Neural cell (in vitro differentiated cells): ENCODE measurements around the gene CXXC1. TPM values are rescaled to one million over a fixed set of nuclear protein-coding genes. Genes with fewer than 3 reads are reported as not detected.
"Not testable (repeated sequence)": the region's sequence is repeated elsewhere in the genome, so short reads cannot be mapped to it uniquely, and the experiment has no call there.

ENCODE experiments used
- H2AFZ ChIP-seq: fragments of 200-600, 300-800 bp; sonication (generic), shearing (Covaris generic); 2 replicates; pipeline ENCODE4 v1.6.0; 2014; ENCODE audit warnings: low read depth, mild to moderate bottlenecking, antibody characterized with exemption, low read length, moderate library complexity
- H3F3A ChIP-seq: fragments of 200-600 bp; shearing (Covaris generic); 2 replicates; pipeline ENCODE4 v1.6.1; 2016; ENCODE audit warnings: mild to moderate bottlenecking, moderate library complexity, mixed read lengths, antibody characterized with exemption, low read length; ENCODE audit not compliant: insufficient read depth, poor library complexity, severe bottlenecking
- H3K27ac ChIP-seq: fragments of 200-600, 300-800 bp; sonication (generic), shearing (Covaris generic); 2 replicates; pipeline ENCODE4 v1.5.1; 2014; ENCODE audit warnings: mild to moderate bottlenecking, low read length, moderate library complexity
- H3K27me3 ChIP-seq: fragments of 300-800, 200-600 bp; sonication (generic), shearing (Covaris generic); 2 replicates; pipeline ENCODE4 v1.6.0; 2014; ENCODE audit warnings: mild to moderate bottlenecking, low read depth, low read length, moderate library complexity; ENCODE audit not compliant: insufficient read depth
- H3K36me3 ChIP-seq: fragments of 300-800, 200-600 bp; sonication (generic), shearing (Covaris generic); 2 replicates; pipeline ENCODE4 v1.5.1; 2014; ENCODE audit warnings: mild to moderate bottlenecking, antibody characterized with exemption, low read length, moderate library complexity; ENCODE audit not compliant: insufficient read depth
- H3K4me2 ChIP-seq: fragments of 300-800, 200-600 bp; sonication (generic), shearing (Covaris generic); 2 replicates; pipeline ENCODE4 v1.6.0; 2014; ENCODE audit warnings: mild to moderate bottlenecking, low read length
- H3K4me3 ChIP-seq: fragments of 300-800, 200-600 bp; sonication (generic), shearing (Covaris generic); 2 replicates; pipeline ENCODE4 v1.5.1; 2014; ENCODE audit warnings: mild to moderate bottlenecking, low read length, moderate library complexity
- H3K79me2 ChIP-seq: fragments of 200-600 bp; shearing (Covaris generic); replicated peaks from 2 replicates; pipeline ENCODE4 v1.6.0; 2014; ENCODE audit warnings: mild to moderate bottlenecking, low read length, moderate library complexity; ENCODE audit not compliant: insufficient read depth
- H3K9ac ChIP-seq: fragments of 300-800, 200-600 bp; sonication (generic), shearing (Covaris generic); 2 replicates; pipeline ENCODE4 v1.6.1; 2016; ENCODE audit warnings: mild to moderate bottlenecking, low read length, mixed read lengths
- H3K9me2 ChIP-seq: fragments of 200-600 bp; shearing (Covaris generic); 2 replicates; pipeline ENCODE4 v1.6.1; 2016; ENCODE audit warnings: mild to moderate bottlenecking, low read length, mixed read lengths; ENCODE audit not compliant: insufficient read depth
- H3K9me3 ChIP-seq: fragments of 200-600, 300-800 bp; sonication (generic), shearing (Covaris generic); 2 replicates; pipeline ENCODE4 v1.6.1; 2016; ENCODE audit warnings: mild to moderate bottlenecking, mixed run types, low read length, moderate library complexity, mixed read lengths
- H4K20me1 ChIP-seq: fragments of 200-600 bp; shearing (Covaris generic); 2 replicates; pipeline ENCODE4 v1.6.1; 2016; ENCODE audit warnings: mild to moderate bottlenecking, mixed run types; ENCODE audit not compliant: insufficient read depth
- EP300 ChIP-seq: fragments of 450-650 bp; conservative IDR thresholded peaks from 2 replicates; pipeline ENCODE4 v1.6.1; 2014; ENCODE audit warnings: antibody characterized with exemption, mild to moderate bottlenecking, moderate library complexity; ENCODE audit not compliant: poor library complexity, severe bottlenecking
- EZH2 ChIP-seq: fragments of 200-600, 300-800 bp; shearing (Covaris generic), sonication (generic); IDR thresholded peaks from 2 replicates; pipeline ENCODE4 v1.6.1; 2014; ENCODE audit warnings: antibody characterized with exemption, low read length, borderline replicate concordance, mild to moderate bottlenecking; ENCODE audit not compliant: insufficient read depth, poor library complexity, severe bottlenecking
- MXI1 ChIP-seq: fragments of 450-650 bp; conservative IDR thresholded peaks from 2 replicates; pipeline ENCODE4 v1.6.1; 2014; ENCODE audit warnings: antibody characterized with exemption, mild to moderate bottlenecking; ENCODE audit not compliant: poor library complexity, severe bottlenecking
- POLR2AphosphoS5 ChIP-seq: IDR thresholded peaks from 2 replicates; pipeline ENCODE4 v1.6.1; 2012
- RAD21 ChIP-seq: fragments of 450-650 bp; conservative IDR thresholded peaks from 2 replicates; pipeline ENCODE4 v1.6.1; 2014; ENCODE audit warnings: antibody characterized with exemption, mild to moderate bottlenecking, moderate library complexity
- SMC3 ChIP-seq: fragments of 450-650 bp; conservative IDR thresholded peaks from 2 replicates; pipeline ENCODE4 v1.6.1; 2014; ENCODE audit warnings: antibody characterized with exemption, mild to moderate bottlenecking, moderate library complexity; ENCODE audit not compliant: poor library complexity
- TAF1 ChIP-seq: IDR thresholded peaks from 2 replicates; pipeline ENCODE4 v1.6.1; 2012; ENCODE audit warnings: low read depth
- polyA plus RNA-seq: library from polyadenylated mRNA; depleted of rRNA; stranded (reverse); fragments of >200 nt; gene quantifications from 2 replicates; pipeline ENCODE4 v1.2.3, GENCODE V29; 2014
- TF ChIP-seq, protein P1 (sequence below): IDR thresholded peaks from 2 replicates; pipeline ENCODE4 v1.6.1; 2012; ENCODE audit warnings: borderline replicate concordance
- TF ChIP-seq, protein P2 (sequence below): fragments of 450-650 bp; IDR thresholded peaks from 2 replicates; pipeline ENCODE4 v1.5.1; 2014; ENCODE audit warnings: antibody characterized with exemption, mild to moderate bottlenecking, moderate library complexity; ENCODE audit not compliant: poor library complexity, severe bottlenecking

Gene CXXC1
- polyA plus RNA-seq, 1 donor from 2014 or later, result 99.8 TPM

GRCh38 chr18:50249576-50249975 is 37.9 kb downstream of the CXXC1 start:
- Histone ChIP-seq H3K36me3 (no peaks in the 10 kb centered on the region), H3K79me2 (no peaks in the 10 kb centered on the region), H3K4me3 (no peak overlapping the region), H4K20me1 (no peaks in the 10 kb centered on the region), H3K9me2 (no peaks in the 10 kb centered on the region), H2AFZ (no peak overlapping the region), H3K27ac (no peak overlapping the region), H3F3A (no peaks in the 10 kb centered on the region), H3K4me2 (no peak overlapping the region), H3K9me3 (no peaks in the 10 kb centered on the region), H3K9ac (no peak overlapping the region), H3K27me3 (no peaks in the 10 kb centered on the region)
- TF ChIP-seq TAF1 (no peak), EP300 (no peak), SMC3 (no peak)

GRCh38 chr18:50247561-50247960 is 39.9 kb downstream of the CXXC1 start:
- H3K27me3 ChIP-seq, result no peaks in the 10 kb centered on the region
- no peak overlapping the region for H2AFZ ChIP-seq
- no peaks in the 10 kb centered on the region for H4K20me1 ChIP-seq
- no peak overlapping the region for H3K4me2 ChIP-seq
- TF ChIP-seq, protein P1, sequence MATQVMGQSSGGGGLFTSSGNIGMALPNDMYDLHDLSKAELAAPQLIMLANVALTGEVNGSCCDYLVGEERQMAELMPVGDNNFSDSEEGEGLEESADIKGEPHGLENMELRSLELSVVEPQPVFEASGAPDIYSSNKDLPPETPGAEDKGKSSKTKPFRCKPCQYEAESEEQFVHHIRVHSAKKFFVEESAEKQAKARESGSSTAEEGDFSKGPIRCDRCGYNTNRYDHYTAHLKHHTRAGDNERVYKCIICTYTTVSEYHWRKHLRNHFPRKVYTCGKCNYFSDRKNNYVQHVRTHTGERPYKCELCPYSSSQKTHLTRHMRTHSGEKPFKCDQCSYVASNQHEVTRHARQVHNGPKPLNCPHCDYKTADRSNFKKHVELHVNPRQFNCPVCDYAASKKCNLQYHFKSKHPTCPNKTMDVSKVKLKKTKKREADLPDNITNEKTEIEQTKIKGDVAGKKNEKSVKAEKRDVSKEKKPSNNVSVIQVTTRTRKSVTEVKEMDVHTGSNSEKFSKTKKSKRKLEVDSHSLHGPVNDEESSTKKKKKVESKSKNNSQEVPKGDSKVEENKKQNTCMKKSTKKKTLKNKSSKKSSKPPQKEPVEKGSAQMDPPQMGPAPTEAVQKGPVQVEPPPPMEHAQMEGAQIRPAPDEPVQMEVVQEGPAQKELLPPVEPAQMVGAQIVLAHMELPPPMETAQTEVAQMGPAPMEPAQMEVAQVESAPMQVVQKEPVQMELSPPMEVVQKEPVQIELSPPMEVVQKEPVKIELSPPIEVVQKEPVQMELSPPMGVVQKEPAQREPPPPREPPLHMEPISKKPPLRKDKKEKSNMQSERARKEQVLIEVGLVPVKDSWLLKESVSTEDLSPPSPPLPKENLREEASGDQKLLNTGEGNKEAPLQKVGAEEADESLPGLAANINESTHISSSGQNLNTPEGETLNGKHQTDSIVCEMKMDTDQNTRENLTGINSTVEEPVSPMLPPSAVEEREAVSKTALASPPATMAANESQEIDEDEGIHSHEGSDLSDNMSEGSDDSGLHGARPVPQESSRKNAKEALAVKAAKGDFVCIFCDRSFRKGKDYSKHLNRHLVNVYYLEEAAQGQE, result no peak
- TF ChIP-seq EZH2, result no peak
- no peak for TF ChIP-seq MXI1
- TF ChIP-seq SMC3, result no peak
- TF ChIP-seq TAF1, result no peak
- no peak for TF ChIP-seq POLR2AphosphoS5
- TF ChIP-seq RAD21, result no peak
- TF ChIP-seq, protein P2, sequence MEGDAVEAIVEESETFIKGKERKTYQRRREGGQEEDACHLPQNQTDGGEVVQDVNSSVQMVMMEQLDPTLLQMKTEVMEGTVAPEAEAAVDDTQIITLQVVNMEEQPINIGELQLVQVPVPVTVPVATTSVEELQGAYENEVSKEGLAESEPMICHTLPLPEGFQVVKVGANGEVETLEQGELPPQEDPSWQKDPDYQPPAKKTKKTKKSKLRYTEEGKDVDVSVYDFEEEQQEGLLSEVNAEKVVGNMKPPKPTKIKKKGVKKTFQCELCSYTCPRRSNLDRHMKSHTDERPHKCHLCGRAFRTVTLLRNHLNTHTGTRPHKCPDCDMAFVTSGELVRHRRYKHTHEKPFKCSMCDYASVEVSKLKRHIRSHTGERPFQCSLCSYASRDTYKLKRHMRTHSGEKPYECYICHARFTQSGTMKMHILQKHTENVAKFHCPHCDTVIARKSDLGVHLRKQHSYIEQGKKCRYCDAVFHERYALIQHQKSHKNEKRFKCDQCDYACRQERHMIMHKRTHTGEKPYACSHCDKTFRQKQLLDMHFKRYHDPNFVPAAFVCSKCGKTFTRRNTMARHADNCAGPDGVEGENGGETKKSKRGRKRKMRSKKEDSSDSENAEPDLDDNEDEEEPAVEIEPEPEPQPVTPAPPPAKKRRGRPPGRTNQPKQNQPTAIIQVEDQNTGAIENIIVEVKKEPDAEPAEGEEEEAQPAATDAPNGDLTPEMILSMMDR, result no peak
- no peak for TF ChIP-seq EP300
- no peak overlapping the region for H3K9ac ChIP-seq
- no peak overlapping the region for H3K27ac ChIP-seq
- H3K36me3 ChIP-seq, result no peaks in the 10 kb centered on the region
- no peaks in the 10 kb centered on the region for H3K9me2 ChIP-seq
- no peaks in the 10 kb centered on the region for H3K79me2 ChIP-seq
- no peaks in the 10 kb centered on the region for H3K9me3 ChIP-seq
- no peak overlapping the region for H3K4me3 ChIP-seq
- H3F3A ChIP-seq, result no peaks in the 10 kb centered on the region

DNA sequence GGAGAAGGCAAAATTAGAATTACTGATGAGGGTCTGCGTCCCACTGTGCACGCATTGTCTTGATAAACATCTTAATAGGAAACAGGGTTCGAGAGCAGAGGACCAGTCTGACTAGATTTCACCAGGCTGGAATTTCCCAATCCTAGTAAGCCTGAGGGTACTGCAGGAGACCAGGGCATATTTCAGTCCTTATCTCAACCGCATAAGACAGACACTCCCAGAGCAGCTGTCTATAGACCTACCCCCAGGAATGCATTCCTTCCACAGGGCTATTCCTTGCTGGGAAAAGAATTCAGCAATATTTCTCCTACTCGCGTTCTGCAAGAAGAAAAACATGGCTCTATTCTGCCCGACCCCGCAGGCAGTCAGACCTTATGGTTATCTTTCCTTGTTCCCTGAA is 45.7 kb downstream of the CXXC1 start:
- H3K9me2 ChIP-seq, H4K20me1 ChIP-seq, H3K27ac ChIP-seq: not testable (repeated sequence)

More for the DNA sequence above, 45.7 kb downstream of the CXXC1 start:
- H3K79me2 ChIP-seq, H3K9ac ChIP-seq, H3K4me2 ChIP-seq, H3K9me3 ChIP-seq, H2AFZ ChIP-seq, H3F3A ChIP-seq, H3K27me3 ChIP-seq, H3K4me3 ChIP-seq, H3K36me3 ChIP-seq: not testable (repeated sequence)
